ENCODE results near the gene WDR38. TPM values are rescaled to one million over a fixed set of nuclear protein-coding genes. Genes with fewer than 3 reads are reported as not detected.

WDR38 gene
- total RNA-seq, 1 donor from 2014 or later, result not detected

DNA sequence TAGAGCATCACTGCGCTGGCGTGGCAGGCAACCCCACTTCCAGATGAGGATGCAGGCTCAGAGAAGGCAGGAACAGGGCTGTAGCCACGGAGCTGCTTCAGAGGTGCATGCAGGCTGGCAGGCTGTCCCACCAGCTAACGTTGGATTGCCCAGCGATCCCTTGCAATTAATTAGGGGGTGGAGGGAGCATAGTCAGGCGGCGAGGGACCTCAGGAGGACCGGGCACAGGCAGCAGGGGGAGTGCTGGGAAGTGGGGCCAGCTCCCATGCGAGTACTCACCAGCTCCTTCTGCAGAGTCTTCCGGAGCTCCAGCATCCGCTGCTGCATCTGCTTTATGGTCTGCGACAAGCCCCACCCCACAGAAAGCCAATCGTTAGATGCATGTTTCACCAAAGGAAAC, 29.0 kb downstream of the WDR38 start:
- no peak for DNase-seq (ENCODE audit: low read depth in 2 of 2)

DNA sequence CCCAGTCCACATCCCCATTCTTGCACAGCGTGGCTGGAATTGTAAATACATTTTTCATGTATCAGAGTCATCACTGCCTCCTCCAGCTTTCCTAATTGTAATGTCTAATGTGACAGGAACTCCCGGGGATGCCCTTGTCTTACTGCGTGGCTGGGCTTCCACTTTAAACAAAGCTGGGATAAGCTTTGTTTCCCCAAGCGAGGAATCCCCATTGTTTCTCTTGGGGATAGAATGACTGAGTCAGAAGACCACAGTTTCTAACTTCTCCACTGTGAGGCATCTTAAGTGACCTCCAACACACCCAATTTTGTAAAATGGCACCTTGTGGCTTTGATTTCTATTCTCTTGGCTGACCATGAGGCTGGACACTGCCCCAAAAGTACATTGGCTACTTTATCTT, 31.1 kb downstream of the WDR38 start:
- no peak for DNase-seq (ENCODE audit: low read depth in 2 of 2)

- DNase-seq (ENCODE audit: low read depth in 2 of 2), result no peak
Measured at GRCh38 chr9:124885551-124885950, 32.3 kb downstream of the WDR38 start.

GRCh38 chr9:124886461-124886860, 33.2 kb downstream of the WDR38 start:
- no peak for DNase-seq (ENCODE audit: low read depth in 2 of 2)

GRCh38 chr9:124886866-124887492, 33.7 kb downstream of the WDR38 start:
- DNase-seq (ENCODE audit: low read depth in 2 of 2), result no peak

DNA sequence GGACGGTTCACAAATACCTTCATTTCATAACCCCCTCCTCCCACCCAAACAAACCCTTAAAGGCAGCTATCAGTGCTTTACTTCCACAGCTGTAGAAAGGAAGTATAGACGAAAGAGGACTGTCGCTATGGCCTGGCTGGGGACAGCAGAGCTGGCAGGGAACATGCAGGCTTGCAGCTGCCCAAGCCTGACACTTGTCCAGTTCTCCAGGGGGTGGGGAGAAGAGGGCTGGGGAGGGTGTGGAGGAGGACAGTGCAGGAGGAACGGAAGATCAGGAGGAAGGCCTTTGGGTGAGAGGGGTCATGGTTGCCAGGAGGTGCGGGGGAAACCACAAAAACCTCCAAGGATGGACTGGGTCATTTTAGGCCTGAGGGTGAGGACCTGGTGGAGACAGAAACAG, 34.6 kb downstream of the WDR38 start:
- DNase-seq (ENCODE audit: low read depth in 2 of 2), result no peak

- DNase-seq (ENCODE audit: low read depth in 2 of 2), result no peak
Measured at GRCh38 chr9:124889006-124889405, 35.7 kb downstream of the WDR38 start.

GRCh38 chr9:124890179-124890578, 36.9 kb downstream of the WDR38 start:
- no peak for DNase-seq (ENCODE audit: low read depth in 2 of 2)

DNA sequence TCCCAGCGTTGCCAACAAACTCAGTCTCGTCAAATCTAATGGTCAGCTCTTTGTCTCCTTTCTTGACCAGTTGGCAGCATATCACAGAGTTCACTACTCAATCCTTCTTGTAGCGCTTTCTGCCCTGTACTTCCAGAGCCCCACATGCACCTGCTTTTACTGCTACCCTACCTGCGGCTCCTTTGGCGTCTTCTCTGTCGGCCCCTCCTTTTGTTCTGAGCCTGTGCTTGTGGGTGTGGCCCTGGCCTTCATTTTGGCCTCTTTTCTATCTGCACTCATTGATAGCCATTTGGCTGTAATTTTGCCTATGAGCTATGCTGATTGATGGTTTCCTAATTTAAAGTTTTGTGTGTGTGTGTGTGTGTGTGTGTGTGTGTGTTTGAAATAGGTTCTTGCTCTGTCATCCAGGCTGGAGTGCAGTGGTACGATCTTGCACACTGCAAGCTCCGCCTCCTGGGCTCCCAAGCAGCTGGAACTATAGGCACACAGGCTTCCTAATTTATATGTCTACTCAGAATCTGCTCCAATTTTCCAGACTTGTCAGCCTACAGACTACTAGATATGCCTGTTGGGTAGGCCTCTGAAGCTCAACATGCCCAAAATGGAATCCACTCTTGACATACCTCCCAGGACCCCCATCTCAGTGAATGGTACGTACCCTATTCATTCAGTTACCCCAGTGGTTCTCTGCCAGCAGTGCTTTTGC, 40.9 kb downstream of the WDR38 start:
- no peak for DNase-seq (ENCODE audit: low read depth in 2 of 2)

DNA sequence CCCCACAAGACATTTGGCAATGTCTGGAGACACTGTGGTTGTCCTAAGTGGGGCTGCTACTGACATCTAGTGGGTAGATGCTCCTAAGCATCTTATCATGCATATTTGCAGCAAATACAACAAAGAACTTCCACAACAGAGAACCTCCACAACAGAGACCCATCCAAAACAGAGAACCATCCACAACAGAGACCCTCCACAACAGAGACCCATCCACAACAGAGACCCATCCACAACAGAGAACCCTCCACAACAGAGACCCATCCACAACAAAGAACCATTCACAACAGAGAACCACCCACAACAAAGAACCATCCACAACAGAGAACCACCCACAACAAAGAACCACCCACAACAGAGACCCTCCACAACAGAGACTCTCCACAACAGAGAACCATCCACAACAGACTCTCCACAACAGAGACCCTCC, 41.5 kb downstream of the WDR38 start:
- DNase-seq (ENCODE audit: low read depth in 2 of 2), result peak; percentile 62 to 73

DNA sequence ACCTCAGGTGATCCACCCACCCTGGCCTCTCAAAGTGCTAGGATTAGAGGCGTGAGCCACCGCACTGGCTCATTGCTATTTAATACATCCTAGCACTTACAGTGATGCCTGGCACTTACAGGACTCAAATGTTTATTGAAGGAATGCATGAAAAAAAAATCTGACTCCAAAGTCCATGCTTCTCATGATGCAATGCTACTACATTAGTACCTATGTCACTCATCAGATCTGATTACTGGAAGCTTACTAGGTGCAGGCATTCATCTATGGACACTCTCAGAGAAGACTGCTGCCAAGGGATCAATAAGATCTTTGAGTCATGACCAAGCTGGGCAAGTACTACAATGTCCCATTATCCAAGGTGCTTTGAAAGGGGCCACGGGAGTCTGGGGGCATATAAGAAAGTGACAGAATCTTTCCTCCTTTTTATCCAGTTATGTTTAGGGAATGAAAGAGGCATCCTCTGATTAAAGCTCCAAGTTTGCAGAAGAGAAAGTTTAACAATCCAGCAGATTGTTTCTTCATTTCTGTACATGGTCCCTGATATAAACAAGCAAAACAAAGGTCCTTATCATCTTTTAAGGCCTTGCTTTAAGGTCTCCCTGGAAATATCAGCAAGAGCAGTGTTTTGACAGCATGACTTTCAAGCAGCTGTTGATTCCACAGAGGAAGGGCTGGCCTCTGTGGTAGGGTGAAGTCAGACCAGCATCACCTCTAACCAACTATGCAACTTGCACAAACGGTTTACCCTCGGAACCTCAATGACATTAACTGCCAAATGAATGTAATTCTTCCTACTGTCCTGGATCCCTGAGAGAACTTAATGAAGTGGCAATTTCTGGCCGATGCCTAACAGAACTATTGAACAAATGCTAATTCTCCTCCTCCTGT, 44.6 kb downstream of the WDR38 start:
- no peak for DNase-seq (ENCODE audit: low read depth in 2 of 2)

GRCh38 chr9:124899845-124900244, 46.6 kb downstream of the WDR38 start:
- DNase-seq (ENCODE audit: low read depth in 2 of 2), result no peak

DNA sequence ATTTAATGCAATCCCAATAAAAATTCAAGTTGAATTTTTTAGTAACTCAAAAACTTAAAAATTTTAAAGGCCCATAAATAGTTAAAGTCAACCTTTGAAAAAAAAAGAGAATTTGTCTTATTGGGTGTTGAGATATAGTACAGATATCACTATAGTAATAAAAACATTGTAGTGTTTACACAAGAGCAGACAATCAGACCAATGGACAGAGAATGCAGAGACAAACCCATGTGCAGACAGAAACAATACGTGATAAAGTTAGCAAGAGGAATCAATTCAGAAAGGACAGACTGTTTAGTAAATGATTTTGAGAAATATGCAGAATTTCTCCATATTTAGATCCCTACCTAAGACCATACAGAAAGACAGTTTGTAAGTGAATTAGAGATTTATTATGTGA, 53.7 kb downstream of the WDR38 start:
- peak in 1 of 2 donors; percentile 65 for DNase-seq (ENCODE audit: low read depth in 2 of 2)

Other genes starting within 250 kb of the WDR38 start
- 0.22 and 1.2 TPM in 2 replicates for gene NR6A1, start 82.1 kb upstream of the WDR38 start, total RNA-seq
- gene OLFML2A, start 76.3 kb upstream of the WDR38 start, total RNA-seq, result 1.3 and 2.2 TPM in 2 replicates
- gene RPL35, start 8.5 kb downstream of the WDR38 start, total RNA-seq, result 1,568 and 1,755 TPM in 2 replicates
- gene ARPC5L, start 8.7 kb downstream of the WDR38 start, total RNA-seq, result 14.2 and 15.3 TPM in 2 replicates
- 5.9 and 6.9 TPM in 2 replicates for gene GOLGA1, start 87.6 kb downstream of the WDR38 start, total RNA-seq